HEK293 (cell line): ENCODE data around the gene NFE2L2.

Experiments
- CTCF ChIA-PET: fragments of 350-600 bp; formaldehyde crosslinking; extraction: SDS; loops from one replicate; lab custom pipeline; 2021; ENCODE audit warnings: antibody characterized with exemption; lab: Yijun Ruan, JAX
- POLR2A ChIA-PET: fragments of 300-600 bp; formaldehyde crosslinking; extraction: SDS; loops from one replicate; lab custom pipeline; 2020; ENCODE audit warnings: antibody characterized with exemption, inconsistent platforms; lab: Yijun Ruan, JAX
- H3K27ac ChIP-seq: fragments of 200-500 bp; sonication (Bioruptor generic); 2 replicates; pipeline ENCODE4 v1.5.1; 2014; ENCODE audit warnings: low read depth, low read length, control low read depth, inconsistent platforms; ENCODE audit errors: extremely low read depth
- H3K36me3 ChIP-seq, 2 experiments: fragments of 200-500 bp in 1 of 2; sonication (Bioruptor generic) in 1 of 2; 1 replicate in 1 of 2; 2 replicates in 1 of 2; pipeline ENCODE4 v1.5.1; 2014 to 2017; ENCODE audit warnings: inconsistent platforms in 2 of 2, low read length in 2 of 2; ENCODE audit not compliant: control insufficient read depth in 2 of 2, insufficient read depth in 1 of 2
- H3K4me1 ChIP-seq: fragments of 200-500 bp; sonication (Bioruptor generic); 2 replicates; pipeline ENCODE4 v1.5.1; 2014; ENCODE audit warnings: mild to moderate bottlenecking, low read length, inconsistent platforms; ENCODE audit not compliant: control insufficient read depth, insufficient read depth
- H3K4me3 ChIP-seq: 2 replicates; pipeline ENCODE4 v1.5.1; 2011; ENCODE audit warnings: low read depth, mild to moderate bottlenecking, control low read depth, low read length, moderate library complexity
- H3K9me3 ChIP-seq: fragments of 200-500 bp; sonication (Bioruptor generic); 2 replicates; pipeline ENCODE4 v1.5.1; 2014; ENCODE audit warnings: low read depth, low read length, inconsistent platforms; ENCODE audit not compliant: control insufficient read depth, insufficient read depth
- PRDM1 ChIP-seq: fragments of 450-650 bp; formaldehyde crosslinking; IDR thresholded peaks from 2 replicates; pipeline ENCODE4; 2016; ENCODE audit warnings: missing biosample characterization, missing genetic modification characterization
- ZBTB20 ChIP-seq: fragments of 450-650 bp; formaldehyde crosslinking; IDR thresholded peaks from 2 replicates; pipeline ENCODE4 v1.5.1; 2016; ENCODE audit warnings: missing biosample characterization, missing genetic modification characterization
- ZBTB21 ChIP-seq: fragments of 450-650 bp; formaldehyde crosslinking; IDR thresholded peaks from 2 replicates; pipeline ENCODE4 v1.5.1; 2017; ENCODE audit warnings: missing biosample characterization, missing genetic modification characterization
- ZBTB48 ChIP-seq: fragments of 450-650 bp; formaldehyde crosslinking; IDR thresholded peaks from 2 replicates; pipeline ENCODE4 v1.5.1; 2016; ENCODE audit warnings: missing biosample characterization, missing genetic modification characterization
- ZFP3 ChIP-seq: fragments of 450-650 bp; formaldehyde crosslinking; IDR thresholded peaks from 2 replicates; pipeline ENCODE4 v1.5.1; 2016; ENCODE audit warnings: low read depth, missing biosample characterization, missing genetic modification characterization
- ZNF121 ChIP-seq: fragments of 450-650 bp; formaldehyde crosslinking; IDR thresholded peaks from 2 replicates; pipeline ENCODE4 v1.5.1; 2016; ENCODE audit warnings: missing biosample characterization, missing genetic modification characterization
- ZNF148 ChIP-seq: fragments of 450-650 bp; formaldehyde crosslinking; IDR thresholded peaks from 2 replicates; pipeline ENCODE4 v1.5.0; 2017; ENCODE audit warnings: missing biosample characterization, missing genetic modification characterization, borderline replicate concordance
- ZNF16 ChIP-seq: fragments of 450-650 bp; formaldehyde crosslinking; IDR thresholded peaks from 2 replicates; pipeline ENCODE4 v1.5.1; 2016; ENCODE audit warnings: low read depth, missing biosample characterization, missing genetic modification characterization
- ZNF362 ChIP-seq: fragments of 450-650 bp; formaldehyde crosslinking; IDR thresholded peaks from 2 replicates; pipeline ENCODE4 v1.5.1; 2016; ENCODE audit warnings: missing biosample characterization, missing genetic modification characterization
- ZNF366 ChIP-seq: fragments of 450-650 bp; formaldehyde crosslinking; conservative IDR thresholded peaks from 2 replicates; pipeline ENCODE4 v1.5.1; 2016; ENCODE audit warnings: missing biosample characterization, missing genetic modification characterization
- ZNF404 ChIP-seq: fragments of 450-650 bp; formaldehyde crosslinking; IDR thresholded peaks from 2 replicates; pipeline ENCODE4 v1.5.1; 2017; ENCODE audit warnings: missing biosample characterization, missing genetic modification characterization
- ZNF513 ChIP-seq: fragments of 450-650 bp; IDR thresholded peaks from 2 replicates; pipeline ENCODE4 v1.5.1; 2018; ENCODE audit warnings: missing biosample characterization, missing genetic modification characterization
- ZNF548 ChIP-seq: fragments of 450-650 bp; formaldehyde crosslinking; IDR thresholded peaks from 2 replicates; pipeline ENCODE4 v1.5.1; 2016; ENCODE audit warnings: missing biosample characterization, missing genetic modification characterization
- ZNF549 ChIP-seq: fragments of 450-650 bp; IDR thresholded peaks from 2 replicates; pipeline ENCODE4 v1.5.1; 2018; ENCODE audit warnings: missing biosample characterization, missing genetic modification characterization, mild to moderate bottlenecking, inconsistent platforms, moderate library complexity
- ZNF600 ChIP-seq: fragments of 450-650 bp; formaldehyde crosslinking; IDR thresholded peaks from 2 replicates; pipeline ENCODE4 v1.5.1; 2016; ENCODE audit warnings: missing biosample characterization, missing genetic modification characterization
- ZNF623 ChIP-seq: fragments of 450-650 bp; formaldehyde crosslinking; IDR thresholded peaks from 2 replicates; pipeline ENCODE4 v1.5.1; 2016; ENCODE audit warnings: missing biosample characterization, missing genetic modification characterization
- ZNF629 ChIP-seq: fragments of 450-650 bp; formaldehyde crosslinking; IDR thresholded peaks from 2 replicates; pipeline ENCODE4 v1.5.1; 2017; ENCODE audit warnings: missing biosample characterization, missing genetic modification characterization
- ZNF677 ChIP-seq: fragments of 450-650 bp; IDR thresholded peaks from 2 replicates; pipeline ENCODE4 v1.5.0; 2018; ENCODE audit warnings: missing biosample characterization, mild to moderate bottlenecking, missing genetic modification characterization, moderate library complexity
- ZNF701 ChIP-seq: fragments of 450-650 bp; formaldehyde crosslinking; IDR thresholded peaks from 2 replicates; pipeline ENCODE4 v1.5.1; 2016; ENCODE audit warnings: missing biosample characterization, missing genetic modification characterization
- ZNF791 ChIP-seq: fragments of 450-650 bp; formaldehyde crosslinking; IDR thresholded peaks from 2 replicates; pipeline ENCODE4 v1.5.1; 2016; ENCODE audit warnings: missing biosample characterization, missing genetic modification characterization
- ZSCAN16 ChIP-seq: fragments of 450-650 bp; formaldehyde crosslinking; IDR thresholded peaks from 2 replicates; pipeline ENCODE4 v1.5.1; 2016; ENCODE audit warnings: missing biosample characterization, missing genetic modification characterization
- TF ChIP-seq, protein P1 (sequence below): fragments of 450-650 bp; formaldehyde crosslinking; IDR thresholded peaks from 2 replicates; pipeline ENCODE4 v1.5.1; 2016; ENCODE audit warnings: missing biosample characterization, missing genetic modification characterization, borderline replicate concordance
- TF ChIP-seq, protein P2 (sequence below): fragments of 450-650 bp; formaldehyde crosslinking; IDR thresholded peaks from 2 replicates; pipeline ENCODE4 v1.5.1; 2017; ENCODE audit warnings: missing biosample characterization, missing genetic modification characterization
- TF ChIP-seq, protein P3 (sequence below): fragments of 450-650 bp; formaldehyde crosslinking; IDR thresholded peaks from 2 replicates; pipeline ENCODE4 v1.5.1; 2016; ENCODE audit warnings: missing biosample characterization, missing genetic modification characterization

Gene NFE2L2

GRCh38 chr2:177303939-177304338 lies 39.4 kb upstream of the NFE2L2 start:
- Histone ChIP-seq H3K4me3 (no peak overlapping the region), H3K9me3 (no peaks in the 10 kb centered on the region), H3K27ac (no peak overlapping the region), H3K36me3 (no peaks in the 10 kb centered on the region)
- ChIA-PET POLR2A (no interaction called here), CTCF (interaction anchor here (1.0 to 1.2 kb wide), 2 partner anchors 10 to 139 kb away, joined by 3 read pairs; no protein-coding TSS in a partner anchor)
- TF ChIP-seq ZNF366 = no peak
- no peak for TF ChIP-seq ZNF623
- no peak for TF ChIP-seq ZNF513 (tag by site-specific recombination)
- TF ChIP-seq ZNF677 (tag by site-specific recombination) = no peak
- no peak for TF ChIP-seq ZNF121 (tag by site-specific recombination)
- no peak for TF ChIP-seq ZBTB48
- no peak for TF ChIP-seq ZNF701 (tag by site-specific recombination)
- TF ChIP-seq ZSCAN16 (tag by site-specific recombination) = no peak
- TF ChIP-seq PRDM1 = no peak
- TF ChIP-seq ZNF16 (tag by site-specific recombination) = no peak
- TF ChIP-seq, all 188 proteins: peak for 0
- no peaks in the 10 kb centered on the region for H3K4me1 ChIP-seq

- no peak overlapping the region for H3K27ac ChIP-seq
- H3K36me3 ChIP-seq = no peaks in the 10 kb centered on the region
- ChIA-PET POLR2A (no interaction called here), CTCF (interaction anchor here (0.6 kb wide), 1 partner anchor 205 kb away, joined by 3 read pairs; no protein-coding TSS in a partner anchor)
- H3K4me3 ChIP-seq = no peak overlapping the region
- no peaks in the 10 kb centered on the region for H3K9me3 ChIP-seq
- no peak for TF ChIP-seq ZFP3 (tag by site-specific recombination)
- TF ChIP-seq ZNF629 (tag by site-specific recombination) = no peak
- no peak for TF ChIP-seq ZNF600 (tag by site-specific recombination)
- TF ChIP-seq ZNF549 (tag by site-specific recombination) = no peak
- TF ChIP-seq ZNF791 = no peak
- TF ChIP-seq ZNF362 (tag by site-specific recombination) = no peak
- TF ChIP-seq ZNF404 (tag by site-specific recombination) = no peak
- no peak for TF ChIP-seq ZBTB21 (tag by site-specific recombination)
- TF ChIP-seq ZBTB20 = no peak
- no peak for TF ChIP-seq ZNF548 (tag by site-specific recombination)
- TF ChIP-seq, all 188 proteins: peak for 0
- H3K4me1 ChIP-seq = no peaks in the 10 kb centered on the region
Measured at GRCh38 chr2:177302552-177302951, 38.0 kb upstream of the NFE2L2 start.

DNA sequence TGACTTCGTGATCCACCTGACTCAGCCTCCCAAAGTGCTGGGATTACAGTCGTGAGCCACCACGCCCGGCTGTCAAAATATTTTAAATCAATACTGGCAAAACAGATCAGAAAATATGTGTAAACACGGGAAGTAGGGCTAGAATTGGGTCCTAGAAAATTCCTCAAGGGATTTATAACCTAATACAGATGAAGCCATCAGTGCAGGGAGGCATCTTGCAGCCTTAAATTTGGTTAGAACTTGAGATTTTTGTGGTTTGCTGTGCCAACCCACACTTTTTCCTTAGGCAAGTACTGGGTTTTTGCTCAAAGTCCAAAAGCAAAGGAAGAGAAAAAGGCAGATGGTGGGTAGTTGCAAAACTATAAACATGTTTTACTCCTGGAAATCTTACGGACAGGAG lies 33.7 kb upstream of the NFE2L2 start:
- no peak overlapping the region for H3K27ac ChIP-seq
- POLR2A ChIA-PET = no interaction called here
- no peak overlapping the region for H3K4me3 ChIP-seq
- H3K4me1 ChIP-seq = no peaks in the 10 kb centered on the region
- no peaks in the 10 kb centered on the region for H3K9me3 ChIP-seq
- CTCF ChIA-PET = interaction anchor here (0.5 kb wide), 1 partner anchor 72 kb away, joined by 4 read pairs; no protein-coding TSS in a partner anchor
- H3K36me3 ChIP-seq = no peaks in the 10 kb centered on the region
- TF ChIP-seq, protein P1, sequence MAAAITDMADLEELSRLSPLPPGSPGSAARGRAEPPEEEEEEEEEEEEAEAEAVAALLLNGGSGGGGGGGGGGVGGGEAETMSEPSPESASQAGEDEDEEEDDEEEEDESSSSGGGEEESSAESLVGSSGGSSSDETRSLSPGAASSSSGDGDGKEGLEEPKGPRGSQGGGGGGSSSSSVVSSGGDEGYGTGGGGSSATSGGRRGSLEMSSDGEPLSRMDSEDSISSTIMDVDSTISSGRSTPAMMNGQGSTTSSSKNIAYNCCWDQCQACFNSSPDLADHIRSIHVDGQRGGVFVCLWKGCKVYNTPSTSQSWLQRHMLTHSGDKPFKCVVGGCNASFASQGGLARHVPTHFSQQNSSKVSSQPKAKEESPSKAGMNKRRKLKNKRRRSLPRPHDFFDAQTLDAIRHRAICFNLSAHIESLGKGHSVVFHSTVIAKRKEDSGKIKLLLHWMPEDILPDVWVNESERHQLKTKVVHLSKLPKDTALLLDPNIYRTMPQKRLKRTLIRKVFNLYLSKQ (tag by site-specific recombination) = no peak
- TF ChIP-seq ZNF148 (tag by site-specific recombination) (no peak), ZNF404 (tag by site-specific recombination) (no peak)
- TF ChIP-seq, protein P2, sequence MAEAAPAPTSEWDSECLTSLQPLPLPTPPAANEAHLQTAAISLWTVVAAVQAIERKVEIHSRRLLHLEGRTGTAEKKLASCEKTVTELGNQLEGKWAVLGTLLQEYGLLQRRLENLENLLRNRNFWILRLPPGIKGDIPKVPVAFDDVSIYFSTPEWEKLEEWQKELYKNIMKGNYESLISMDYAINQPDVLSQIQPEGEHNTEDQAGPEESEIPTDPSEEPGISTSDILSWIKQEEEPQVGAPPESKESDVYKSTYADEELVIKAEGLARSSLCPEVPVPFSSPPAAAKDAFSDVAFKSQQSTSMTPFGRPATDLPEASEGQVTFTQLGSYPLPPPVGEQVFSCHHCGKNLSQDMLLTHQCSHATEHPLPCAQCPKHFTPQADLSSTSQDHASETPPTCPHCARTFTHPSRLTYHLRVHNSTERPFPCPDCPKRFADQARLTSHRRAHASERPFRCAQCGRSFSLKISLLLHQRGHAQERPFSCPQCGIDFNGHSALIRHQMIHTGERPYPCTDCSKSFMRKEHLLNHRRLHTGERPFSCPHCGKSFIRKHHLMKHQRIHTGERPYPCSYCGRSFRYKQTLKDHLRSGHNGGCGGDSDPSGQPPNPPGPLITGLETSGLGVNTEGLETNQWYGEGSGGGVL (tag by site-specific recombination) = no peak
- TF ChIP-seq, protein P3, sequence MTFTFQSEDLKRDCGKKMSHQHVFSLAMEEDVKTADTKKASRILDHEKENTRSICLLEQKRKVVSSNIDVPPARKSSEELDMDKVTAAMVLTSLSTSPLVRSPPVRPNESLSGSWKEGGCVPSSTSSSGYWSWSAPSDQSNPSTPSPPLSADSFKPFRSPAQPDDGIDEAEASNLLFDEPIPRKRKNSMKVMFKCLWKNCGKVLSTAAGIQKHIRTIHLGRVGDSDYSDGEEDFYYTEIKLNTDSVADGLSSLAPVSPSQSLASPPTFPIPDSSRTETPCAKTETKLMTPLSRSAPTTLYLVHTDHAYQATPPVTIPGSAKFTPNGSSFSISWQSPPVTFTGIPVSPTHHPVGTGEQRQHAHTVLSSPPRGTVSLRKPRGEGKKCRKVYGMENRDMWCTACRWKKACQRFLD (tag by site-specific recombination) = no peak
